Measurements from ENCODE around the gene KAT6B.

- TF ChIP-seq POLR2AphosphoS5 (IDR thresholded peaks at IDR 0.05) (no peak), CTCF (IDR thresholded peaks at IDR 0.05) (no peak), POLR2A (IDR thresholded peaks at IDR 0.05) (no peak)
Observed at GRCh38 chr10:74825371-74826141, 844 bp upstream of the KAT6B start.
